ENCODE measurements around the gene TRIM36. TPM values are rescaled to one million over a fixed set of nuclear protein-coding genes. Genes with fewer than 3 reads are reported as not detected.

Gene TRIM36
- total RNA-seq, 1 experiment from 2014 or later = 0.95 TPM

- ChIA-PET POLR2A (no interaction called here), CTCF (no interaction called here)
- no TSS peak for BruUV-seq (replicated peaks)
- Histone ChIP-seq H3K27me3 (replicated peaks; ENCODE audit: control insufficient read depth, insufficient read depth, low read length) (no peaks in the 10 kb centered on the region), H3K4me1 (no peaks in the 10 kb centered on the region), H3K36me3 (ENCODE audit: control insufficient read depth, insufficient read depth, low read length) (no peaks in the 10 kb centered on the region), H3K9me3 (0 out of 2 replicates have a peak, but pooled peaks cover 3% of the 10 kb centered on the region), H3K4me3 (ENCODE audit: low read depth, low read length) (no peak overlapping the region)
- peaks cover 12% of the 10 kb centered on the region for H3K27me3 Mint-ChIP-seq (ENCODE audit: insufficient read depth, unreplicated experiment)
- no peaks in the 10 kb centered on the region for H3K36me3 Mint-ChIP-seq (ENCODE audit: insufficient read depth, unreplicated experiment)
- DNase-seq = no peak
- intact Hi-C loops (cut with micrococcal nuclease; ENCODE audit: unreplicated experiment) = no loop called here
- peaks cover 10% of the 10 kb centered on the region for H3K9me3 Mint-ChIP-seq (ENCODE audit: unreplicated experiment)
- no peak overlapping the region for H3K4me3 Mint-ChIP-seq (ENCODE audit: unreplicated experiment)
- no peaks in the 10 kb centered on the region for H3K4me1 Mint-ChIP-seq (ENCODE audit: low read depth, unreplicated experiment)
- H3K27ac Mint-ChIP-seq (ENCODE audit: unreplicated experiment) = no peak overlapping the region
- TF ChIP-seq CTCF (IDR thresholded peaks at IDR 0.05; ENCODE audit: insufficient read depth in 1 of 2, low read depth in 1 of 2, low read length in 1 of 2, severe bottlenecking in 1 of 2, unreplicated experiment in 1 of 2) = no peak
Measured at GRCh38 chr5:115150512-115150911, 19.2 kb downstream of the TRIM36 start.

- Mint-ChIP-seq H3K4me1 (ENCODE audit: low read depth, unreplicated experiment) (no peaks in the 10 kb centered on the region), H3K27me3 (ENCODE audit: insufficient read depth, unreplicated experiment) (peaks cover 4% of the 10 kb centered on the region), H3K9me3 (ENCODE audit: unreplicated experiment) (no peaks in the 10 kb centered on the region), H3K4me3 (ENCODE audit: unreplicated experiment) (no peak overlapping the region), H3K36me3 (ENCODE audit: insufficient read depth, unreplicated experiment) (no peaks in the 10 kb centered on the region), H3K27ac (ENCODE audit: unreplicated experiment) (no peak overlapping the region)
- H3K27me3 ChIP-seq (replicated peaks; ENCODE audit: control insufficient read depth, insufficient read depth, low read length) = no peaks in the 10 kb centered on the region
- ChIA-PET POLR2A (no interaction called here), CTCF (no interaction called here)
- H3K4me3 ChIP-seq (ENCODE audit: low read depth, low read length) = no peak overlapping the region
- H3K36me3 ChIP-seq (ENCODE audit: control insufficient read depth, insufficient read depth, low read length) = no peaks in the 10 kb centered on the region
- H3K4me1 ChIP-seq = no peaks in the 10 kb centered on the region
- TF ChIP-seq CTCF (IDR thresholded peaks at IDR 0.05; ENCODE audit: insufficient read depth in 1 of 2, low read depth in 1 of 2, low read length in 1 of 2, severe bottlenecking in 1 of 2, unreplicated experiment in 1 of 2) = no peak
- no peak for DNase-seq
- intact Hi-C loops (cut with micrococcal nuclease; ENCODE audit: unreplicated experiment) = no loop called here
- H3K9me3 ChIP-seq = 0 out of 2 replicates have a peak, but pooled peaks cover 2% of the 10 kb centered on the region
- BruUV-seq (replicated peaks) = no TSS peak
Measured at GRCh38 chr5:115147052-115147451, 22.7 kb downstream of the TRIM36 start.

- intact Hi-C loops (cut with micrococcal nuclease; ENCODE audit: unreplicated experiment) = no loop called here
- POLR2A ChIA-PET = no interaction called here
Measured at GRCh38 chr5:115136294-115136693, 33.4 kb downstream of the TRIM36 start.

More at GRCh38 chr5:115136294-115136693, 33.4 kb downstream of the TRIM36 start:
- BruUV-seq (replicated peaks) = no TSS peak
- no peaks in the 10 kb centered on the region for H3K4me1 ChIP-seq
- H3K27me3 ChIP-seq (replicated peaks; ENCODE audit: control insufficient read depth, insufficient read depth, low read length) = no peaks in the 10 kb centered on the region
- H3K27ac Mint-ChIP-seq (ENCODE audit: unreplicated experiment) = no peak overlapping the region
- no peaks in the 10 kb centered on the region for H3K36me3 Mint-ChIP-seq (ENCODE audit: insufficient read depth, unreplicated experiment)
- no peak for DNase-seq
- H3K4me3 Mint-ChIP-seq (ENCODE audit: unreplicated experiment) = no peak overlapping the region
- CTCF ChIA-PET = no interaction called here
- no peaks in the 10 kb centered on the region for H3K4me1 Mint-ChIP-seq (ENCODE audit: low read depth, unreplicated experiment)
- no peaks in the 10 kb centered on the region for H3K27me3 Mint-ChIP-seq (ENCODE audit: insufficient read depth, unreplicated experiment)
- no peak for TF ChIP-seq CTCF (IDR thresholded peaks at IDR 0.05; ENCODE audit: insufficient read depth in 1 of 2, low read depth in 1 of 2, low read length in 1 of 2, severe bottlenecking in 1 of 2, unreplicated experiment in 1 of 2)
- H3K36me3 ChIP-seq (ENCODE audit: control insufficient read depth, insufficient read depth, low read length) = no peaks in the 10 kb centered on the region
- no peaks in the 10 kb centered on the region for H3K9me3 ChIP-seq
- no peaks in the 10 kb centered on the region for H3K9me3 Mint-ChIP-seq (ENCODE audit: unreplicated experiment)
- no peak overlapping the region for H3K4me3 ChIP-seq (ENCODE audit: low read depth, low read length)

All from Caco-2 (cell line).